DOHH2 (cell line): ENCODE measurements around the gene PRDX3.

Experiments used
- EZH2phosphoT487 ChIP-seq: fragments of 200-600 bp; sonication (generic); IDR thresholded peaks from 2 replicates; pipeline ENCODE4 v1.6.1; 2017; ENCODE audit warnings: borderline replicate concordance, mild to moderate bottlenecking, antibody characterized with exemption, low read length, moderate library complexity, mixed read lengths
- TF ChIP-seq, protein P1 (sequence below): fragments of 200-600 bp; sonication (generic); IDR thresholded peaks from one replicate; pipeline ENCODE4 v1.5.1; 2014; ENCODE audit warnings: antibody characterized with exemption, mild to moderate bottlenecking, low read depth, low read length; ENCODE audit not compliant: poor library complexity, severe bottlenecking

DNA sequence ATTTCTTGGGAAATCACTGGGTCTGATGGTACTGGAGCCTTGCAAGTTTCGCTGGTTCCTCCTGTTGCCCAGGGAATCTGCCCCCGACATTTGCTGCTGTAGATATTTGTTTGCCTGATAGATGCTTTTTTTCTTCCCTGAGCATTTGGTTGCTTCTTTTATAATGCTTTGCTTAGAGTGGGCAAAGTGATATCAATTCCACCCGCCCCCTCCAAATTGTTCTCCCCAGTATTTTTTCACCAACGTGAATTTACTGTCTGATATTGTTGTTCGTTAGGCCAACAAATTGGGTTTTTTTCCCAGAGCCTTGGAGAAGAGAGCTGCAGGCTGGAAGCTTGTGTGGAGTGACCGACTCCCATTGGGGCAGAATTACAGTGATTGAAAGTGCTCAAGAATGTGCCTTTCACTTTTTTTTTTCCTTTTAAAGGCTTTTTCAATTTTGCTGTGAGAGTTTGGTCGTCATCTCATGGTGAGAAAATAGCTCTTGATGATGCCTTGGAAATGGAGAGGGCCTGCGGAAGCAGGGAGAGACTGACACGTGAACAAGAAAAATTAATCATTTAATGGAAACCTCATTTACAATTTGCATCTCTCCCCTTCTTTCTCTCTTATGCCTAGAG is 31.2 kb upstream of the PRDX3 start:
- TF ChIP-seq, protein P1, sequence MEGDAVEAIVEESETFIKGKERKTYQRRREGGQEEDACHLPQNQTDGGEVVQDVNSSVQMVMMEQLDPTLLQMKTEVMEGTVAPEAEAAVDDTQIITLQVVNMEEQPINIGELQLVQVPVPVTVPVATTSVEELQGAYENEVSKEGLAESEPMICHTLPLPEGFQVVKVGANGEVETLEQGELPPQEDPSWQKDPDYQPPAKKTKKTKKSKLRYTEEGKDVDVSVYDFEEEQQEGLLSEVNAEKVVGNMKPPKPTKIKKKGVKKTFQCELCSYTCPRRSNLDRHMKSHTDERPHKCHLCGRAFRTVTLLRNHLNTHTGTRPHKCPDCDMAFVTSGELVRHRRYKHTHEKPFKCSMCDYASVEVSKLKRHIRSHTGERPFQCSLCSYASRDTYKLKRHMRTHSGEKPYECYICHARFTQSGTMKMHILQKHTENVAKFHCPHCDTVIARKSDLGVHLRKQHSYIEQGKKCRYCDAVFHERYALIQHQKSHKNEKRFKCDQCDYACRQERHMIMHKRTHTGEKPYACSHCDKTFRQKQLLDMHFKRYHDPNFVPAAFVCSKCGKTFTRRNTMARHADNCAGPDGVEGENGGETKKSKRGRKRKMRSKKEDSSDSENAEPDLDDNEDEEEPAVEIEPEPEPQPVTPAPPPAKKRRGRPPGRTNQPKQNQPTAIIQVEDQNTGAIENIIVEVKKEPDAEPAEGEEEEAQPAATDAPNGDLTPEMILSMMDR: no peak
- no peak for TF ChIP-seq EZH2phosphoT487
